Lung (tissue), 12 donors: ENCODE data around the gene ARHGEF7. TPM values are rescaled to one million over a fixed set of nuclear protein-coding genes. Genes with fewer than 3 reads are reported as not detected.

Experiments
- ATAC-seq: fragments of 200-7000 bp; cut with Tn5 transposase; one replicate; pipeline ENCODE4 v1.9.1; 2020; ENCODE audit warnings: moderate number of reproducible peaks; ENCODE audit not compliant: insufficient read depth, low FRiP score
- DNase-seq, 3 donors: peaks; one replicate each; pipeline ENCODE4 v3.0.0-alpha.2; 2013 to 2017
- H3K27ac ChIP-seq, 2 donors: one replicate each; pipeline ENCODE4 v1.5.1; 2013; ENCODE audit warnings: mild to moderate bottlenecking in 2 of 2, moderate library complexity in 2 of 2, control low read depth in 1 of 2, inconsistent platforms in 1 of 2, low read depth in 1 of 2, low read length in 1 of 2
- H3K27me3 ChIP-seq, 3 donors: one replicate each; pipeline ENCODE4 v1.5.1; 2013; ENCODE audit warnings: low read length in 2 of 3; ENCODE audit not compliant: control insufficient read depth in 3 of 3, insufficient read depth in 3 of 3
- H3K36me3 ChIP-seq, 4 donors: one replicate each; pipeline ENCODE4 v1.5.1; 2013; ENCODE audit warnings: low read length in 4 of 4, mild to moderate bottlenecking in 1 of 4, moderate library complexity in 1 of 4; ENCODE audit not compliant: control insufficient read depth in 4 of 4, insufficient read depth in 4 of 4
- H3K4me1 ChIP-seq, 5 donors: one replicate each; pipeline ENCODE4 v1.5.1; 2013; ENCODE audit warnings: low read length in 5 of 5, mild to moderate bottlenecking in 2 of 5, moderate library complexity in 1 of 5; ENCODE audit not compliant: control insufficient read depth in 5 of 5, insufficient read depth in 5 of 5
- H3K4me3 ChIP-seq: one replicate; pipeline ENCODE4 v1.5.1; 2013; ENCODE audit warnings: mild to moderate bottlenecking, control low read depth, moderate library complexity
- H3K9ac ChIP-seq, 2 donors: one replicate each; pipeline ENCODE4 v1.5.1; 2013; ENCODE audit warnings: low read length in 2 of 2, control low read depth in 1 of 2; ENCODE audit not compliant: insufficient read depth in 1 of 2
- H3K9me3 ChIP-seq, 4 donors: one replicate each; pipeline ENCODE4 v1.5.1; 2013; ENCODE audit warnings: low read length in 3 of 4, mild to moderate bottlenecking in 1 of 4, moderate library complexity in 1 of 4; ENCODE audit not compliant: control insufficient read depth in 4 of 4, insufficient read depth in 3 of 4
- WGBS, 2 donors: extraction: QIAGEN DNeasy Blood & Tissue Kit; methylation state at CpG; one replicate each; pipeline ENCODE4 v1.1.7; 2013; 5-methylcytosine and 5-hydroxymethylcytosine counted together
- polyA plus RNA-seq, 2 donors: library from polyadenylated mRNA; stranded (reverse); fragments of 200-250 nt; gene quantifications; one replicate each; pipeline ENCODE4 v1.2.1, GENCODE V29; 2013
- total RNA-seq, 2 donors: library from RNA; depleted of rRNA in 1 of 2; stranded (reverse); fragments of >200 nt in 1 of 2; gene quantifications; one replicate each; pipeline ENCODE4 v1.2.1, GENCODE V29; 2014 to 2021
- TF ChIP-seq, protein P1 (sequence below): IDR thresholded peaks from 2 replicates; pipeline ENCODE4 v1.5.1; 2012; ENCODE audit warnings: mild to moderate bottlenecking; ENCODE audit errors: control extremely low read depth, extremely low read depth
- donor health status: control.
- donor health status: control.
- donor health status: Bipolar disorder and iron deficiency.
- donor health status: healthy.
- donor health status: DM: yes; HTN: yes; CAD: no.

Gene ARHGEF7
- total and polyA plus RNA-seq, 4 donors: 20.9 to 143 (median 37.8) TPM

DNA sequence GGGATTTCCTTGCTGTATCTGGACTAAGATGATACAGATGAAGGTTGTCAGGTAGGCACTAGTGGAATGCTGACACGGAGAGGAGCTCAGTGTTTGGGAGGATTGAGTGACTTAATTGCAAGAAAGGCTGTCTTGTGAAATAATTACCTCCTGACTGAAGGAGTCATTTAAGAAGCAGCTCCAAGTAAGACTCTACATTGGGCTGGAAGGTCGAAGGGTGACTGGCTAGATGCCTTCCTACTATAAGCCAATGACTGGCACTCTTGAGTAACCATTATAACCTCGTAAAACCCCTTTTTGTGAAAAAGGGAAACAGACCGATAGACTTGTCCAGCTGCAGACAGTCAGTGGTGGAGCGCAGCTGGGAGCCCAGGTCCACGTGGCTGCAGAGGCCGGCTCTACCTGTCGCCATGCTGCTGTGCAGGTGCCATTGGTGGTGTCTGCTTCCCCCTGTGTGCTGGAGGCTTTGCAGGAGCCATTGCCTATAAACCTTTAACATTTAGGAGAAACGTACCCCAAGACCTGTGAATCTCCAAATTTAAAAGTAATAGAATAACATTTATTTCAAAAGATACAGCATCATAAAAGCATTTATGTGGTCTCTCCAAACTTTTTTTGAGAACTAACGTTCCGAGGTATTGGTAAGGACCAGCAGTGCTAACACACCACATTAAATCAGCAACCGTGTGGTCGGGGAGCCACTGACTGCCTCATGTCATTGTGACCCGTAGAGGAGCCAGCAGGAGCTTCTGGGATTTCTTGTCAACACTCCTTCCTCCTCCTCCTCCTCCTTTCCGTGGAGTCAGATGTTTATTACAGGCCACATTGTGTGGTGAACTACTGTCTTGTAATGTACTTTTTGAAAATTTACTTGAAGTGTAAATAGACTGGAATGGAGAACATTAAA, 124.9 kb downstream of the ARHGEF7 start:
- H3K27ac ChIP-seq: no peak overlapping the region
- TF ChIP-seq, protein P1, sequence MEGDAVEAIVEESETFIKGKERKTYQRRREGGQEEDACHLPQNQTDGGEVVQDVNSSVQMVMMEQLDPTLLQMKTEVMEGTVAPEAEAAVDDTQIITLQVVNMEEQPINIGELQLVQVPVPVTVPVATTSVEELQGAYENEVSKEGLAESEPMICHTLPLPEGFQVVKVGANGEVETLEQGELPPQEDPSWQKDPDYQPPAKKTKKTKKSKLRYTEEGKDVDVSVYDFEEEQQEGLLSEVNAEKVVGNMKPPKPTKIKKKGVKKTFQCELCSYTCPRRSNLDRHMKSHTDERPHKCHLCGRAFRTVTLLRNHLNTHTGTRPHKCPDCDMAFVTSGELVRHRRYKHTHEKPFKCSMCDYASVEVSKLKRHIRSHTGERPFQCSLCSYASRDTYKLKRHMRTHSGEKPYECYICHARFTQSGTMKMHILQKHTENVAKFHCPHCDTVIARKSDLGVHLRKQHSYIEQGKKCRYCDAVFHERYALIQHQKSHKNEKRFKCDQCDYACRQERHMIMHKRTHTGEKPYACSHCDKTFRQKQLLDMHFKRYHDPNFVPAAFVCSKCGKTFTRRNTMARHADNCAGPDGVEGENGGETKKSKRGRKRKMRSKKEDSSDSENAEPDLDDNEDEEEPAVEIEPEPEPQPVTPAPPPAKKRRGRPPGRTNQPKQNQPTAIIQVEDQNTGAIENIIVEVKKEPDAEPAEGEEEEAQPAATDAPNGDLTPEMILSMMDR: no peak
- WGBS, 2 donors: 87 to 91% methylated on average over 15 of the region's 15 CpGs
- H3K4me1 ChIP-seq: peaks cover 0 to 5% (median 0%) of the 10 kb centered on the region in 5 donors
- no peaks in the 10 kb centered on the region for H3K27me3 ChIP-seq
- H3K9ac ChIP-seq: no peak overlapping the region
- ATAC-seq (no peak), DNase-seq (no peak)
- H3K9me3 ChIP-seq: peaks cover 0 to 2% (median 0%) of the 10 kb centered on the region in 4 donors
- H3K4me3 ChIP-seq: no peak overlapping the region
- H3K36me3 ChIP-seq: peaks cover 3 to 34% (median 17%) of the 10 kb centered on the region in 4 donors

DNA sequence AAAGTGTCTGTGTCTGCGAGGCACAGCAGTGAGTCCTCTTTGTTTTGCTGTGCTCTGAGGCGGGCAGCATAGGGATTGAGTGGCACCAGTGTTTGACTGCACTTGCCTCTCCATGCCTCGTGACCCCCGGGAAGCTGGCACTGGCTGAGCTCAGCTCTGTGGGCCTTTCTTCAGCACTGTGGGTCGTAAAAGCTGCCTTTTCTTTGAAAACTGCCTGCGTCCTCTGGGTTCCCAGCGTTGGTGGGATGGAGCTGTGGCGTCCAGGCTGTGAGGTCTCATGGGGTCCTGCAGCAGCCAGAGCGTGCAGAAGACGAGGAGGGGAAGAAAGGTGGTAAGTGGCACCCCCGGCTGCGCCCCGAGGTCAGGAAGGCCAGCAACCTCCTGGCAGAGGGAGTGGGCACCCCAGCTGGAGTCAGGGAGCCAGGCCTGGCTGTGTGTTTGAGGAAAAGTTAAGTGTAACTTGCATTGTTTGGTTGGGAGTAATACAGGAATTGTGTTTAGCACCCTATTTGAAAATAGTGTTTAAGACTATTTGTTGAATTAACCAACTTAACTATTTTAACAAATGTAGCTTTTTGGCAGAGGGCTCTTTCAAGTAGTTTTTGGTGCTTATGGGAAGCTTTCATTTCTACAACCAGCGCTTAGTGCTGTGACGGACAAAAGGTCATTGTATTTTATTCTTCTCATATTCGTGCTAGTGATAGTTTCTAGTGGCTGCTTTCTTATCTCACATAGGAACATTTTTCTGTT, 126.1 kb downstream of the ARHGEF7 start:
- H3K27me3 ChIP-seq: no peaks in the 10 kb centered on the region
- whole genome bisulfite sequencing, 2 donors: 84 to 88% methylated on average over 16 of the region's 16 CpGs
- no peak overlapping the region for H3K9ac ChIP-seq
- H3K9me3 ChIP-seq: no peaks in the 10 kb centered on the region
- TF ChIP-seq, protein P1: no peak
- no peak for ATAC-seq
- H3K27ac ChIP-seq: no peak overlapping the region
- H3K4me1 ChIP-seq: peaks cover 0 to 5% (median 0%) of the 10 kb centered on the region in 5 donors
- peaks cover 6 to 28% (median 16%) of the 10 kb centered on the region in 4 donors for H3K36me3 ChIP-seq
- peak in 1 of 3 donors; percentile 22 for DNase-seq
- no peak overlapping the region for H3K4me3 ChIP-seq

DNA sequence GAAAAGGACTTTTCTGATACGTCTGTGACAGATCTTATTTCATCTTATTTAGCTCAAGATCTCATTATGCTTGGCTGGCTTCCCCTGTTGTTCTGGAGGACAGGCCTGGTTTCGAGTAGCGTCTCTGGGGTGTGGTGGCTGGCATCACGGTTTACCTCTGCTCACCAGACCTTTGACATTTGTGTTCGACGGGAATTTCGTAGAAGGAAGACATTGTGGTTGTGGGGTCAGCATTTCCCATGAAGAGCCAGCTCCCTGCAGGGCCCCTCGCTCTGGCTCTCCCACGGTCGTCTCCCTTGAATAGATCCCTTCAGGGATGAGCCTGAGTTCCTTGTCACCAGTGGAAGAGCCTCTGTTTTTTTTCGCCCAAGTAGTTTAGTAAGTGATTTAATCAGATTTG, 126.8 kb downstream of the ARHGEF7 start:
- WGBS, 2 donors: 94 to 95% methylated on average over 11 of the region's 11 CpGs

More for the DNA sequence above, 126.8 kb downstream of the ARHGEF7 start:
- no peak for DNase-seq
- Histone ChIP-seq H3K9ac (no peak overlapping the region), H3K4me1 (peaks cover 0 to 5% (median 0%) of the 10 kb centered on the region in 5 donors), H3K4me3 (no peak overlapping the region), H3K27me3 (no peaks in the 10 kb centered on the region), H3K36me3 (peaks cover 7 to 25% (median 14%) of the 10 kb centered on the region in 4 donors), H3K9me3 (no peaks in the 10 kb centered on the region), H3K27ac (no peak overlapping the region)
- no peak for ATAC-seq
- TF ChIP-seq, protein P1: no peak
